Activated effector memory CD4-positive, alpha-beta T cell treated with anti-CD3 and anti-CD28 coated beads, Interleukin-2, amount 50 U/mL, for 16 hours (primary cell): ENCODE measurements around the gene ZNF101.

ENCODE experiments used
- DNase-seq: peaks from one replicate; pipeline ENCODE4 v3.0.0-alpha.2; 2020

Gene ZNF101

DNA sequence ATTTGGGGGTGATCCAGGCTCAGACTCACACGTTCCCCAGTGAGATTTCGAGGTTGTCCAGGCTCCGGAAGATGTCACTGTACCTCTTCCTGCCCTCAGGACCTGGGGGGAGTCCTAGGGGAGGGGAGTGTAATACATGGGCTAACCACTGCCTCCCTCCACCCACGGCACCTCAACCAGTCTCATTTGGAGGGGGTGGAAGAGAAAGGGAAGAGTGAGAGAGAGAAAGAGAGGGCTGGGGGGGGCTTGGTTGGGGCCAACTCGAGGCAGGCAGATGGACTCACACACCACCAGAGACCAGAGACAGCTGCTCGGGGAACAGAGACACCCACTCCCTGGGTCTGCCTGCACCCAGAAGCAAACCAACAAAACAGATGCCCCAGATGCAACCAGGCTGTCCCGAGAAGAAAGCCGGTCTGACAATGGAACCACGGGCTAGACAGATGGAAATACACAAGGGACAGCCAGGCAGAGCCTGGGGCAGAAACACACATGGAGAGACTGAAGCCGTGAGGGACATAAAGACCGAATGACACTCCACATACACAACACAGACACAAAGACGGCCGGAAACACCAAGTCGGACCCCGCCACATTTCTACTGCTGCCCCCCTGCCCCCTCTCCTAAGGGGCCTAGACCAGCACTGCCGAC is 26.0 kb upstream of the ZNF101 start:
- DNase-seq: peak; percentile 79

DNA sequence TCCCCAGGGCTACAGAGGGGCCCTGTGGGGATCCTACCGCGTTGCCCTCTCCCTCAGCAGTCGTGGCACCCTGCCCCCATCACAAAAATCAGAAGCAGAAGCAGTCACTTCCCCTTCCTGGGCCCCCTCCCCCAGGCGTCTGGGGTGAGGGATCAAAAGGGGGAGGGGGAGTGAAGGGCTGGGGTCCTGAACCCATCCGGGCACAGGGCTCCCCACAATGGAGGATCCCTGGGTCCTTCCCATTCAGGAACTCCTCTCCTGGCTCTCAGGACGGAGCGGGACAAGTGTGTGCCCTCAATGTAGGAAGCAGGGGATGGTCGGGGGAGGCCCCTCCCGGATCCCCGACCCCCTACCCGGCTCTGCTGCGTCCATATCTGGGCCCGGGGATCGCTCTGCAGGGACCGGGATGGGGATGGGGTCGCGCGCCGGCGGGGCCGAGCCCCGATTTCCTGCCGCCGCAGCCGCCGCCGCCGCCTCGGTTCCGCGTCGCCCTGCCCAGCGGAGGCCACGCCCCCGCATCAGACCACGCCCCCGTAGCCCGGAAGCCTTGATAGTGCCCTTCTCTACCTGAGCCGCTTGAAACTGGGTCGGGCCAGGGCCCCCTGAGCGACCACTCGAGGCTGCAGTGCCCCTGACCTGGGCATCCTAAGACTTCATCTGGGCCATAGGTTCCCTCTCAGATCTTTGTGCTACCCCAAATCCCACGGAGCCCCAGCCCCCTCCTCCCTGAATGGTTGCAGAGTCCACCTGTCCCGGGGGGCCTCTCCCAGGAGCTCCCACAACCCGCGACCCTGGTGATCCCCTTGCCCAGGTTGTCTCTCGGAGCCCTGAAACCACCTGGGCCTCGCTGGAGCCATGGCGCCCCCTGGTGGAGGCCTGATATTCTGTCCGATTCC is 25.2 kb upstream of the ZNF101 start, which contains the start of gene GMIP:
GMIP (minus strand) TSS at position 500 of the 896 bp plus-strand sequence; CDS start at position 372, 128 bp downstream.
- peak; percentile 94 for DNase-seq

DNA sequence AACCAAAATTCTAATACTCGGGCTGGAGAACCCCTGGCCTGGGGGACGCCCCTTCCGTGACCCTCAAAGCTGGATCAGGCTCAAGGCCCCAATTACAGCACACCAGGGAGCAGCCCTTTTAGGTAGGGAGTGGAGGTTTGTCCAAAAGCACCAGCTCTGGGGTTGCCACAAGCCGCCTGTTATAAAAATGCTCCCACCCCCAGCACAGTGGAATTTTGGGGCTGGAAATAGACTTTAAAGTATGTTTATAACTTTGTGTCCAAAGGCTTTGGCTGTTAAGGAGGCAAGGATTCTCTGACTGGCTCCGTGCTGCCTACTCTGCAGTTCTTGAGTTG is 24.6 kb upstream of the ZNF101 start:
- no peak for DNase-seq

DNA sequence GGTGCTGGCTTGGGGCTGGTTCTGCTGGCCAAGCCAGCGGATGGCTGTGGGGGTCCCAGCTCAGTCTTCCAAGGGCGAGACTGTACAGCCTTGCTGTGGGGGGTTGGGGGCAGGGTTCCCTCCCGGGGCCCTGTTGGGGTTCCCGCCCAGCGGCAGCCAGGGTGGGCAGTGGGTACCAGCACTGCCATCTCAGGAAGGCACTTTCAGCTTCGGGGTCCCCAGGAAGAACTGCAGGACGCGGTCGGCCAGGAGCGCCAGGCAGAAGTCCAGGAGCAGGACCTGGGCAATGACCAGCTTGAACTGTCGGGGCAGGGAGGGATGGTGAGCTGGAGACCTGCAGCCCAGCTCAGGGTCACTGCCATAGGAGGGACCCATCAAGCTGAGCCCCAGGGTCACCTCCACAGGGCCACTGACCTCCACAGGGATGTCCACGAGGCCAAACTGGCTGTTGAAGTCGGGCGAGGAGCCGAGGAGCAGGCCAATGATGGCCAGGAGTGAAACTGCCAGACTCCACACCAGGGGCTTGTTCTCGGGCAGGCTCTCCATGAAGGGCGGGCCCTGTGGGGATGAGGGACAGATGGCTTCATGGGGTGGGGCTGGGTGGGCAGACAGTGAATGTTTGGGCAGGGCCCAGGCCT is 23.3 kb upstream of the ZNF101 start:
- no peak for DNase-seq

DNA sequence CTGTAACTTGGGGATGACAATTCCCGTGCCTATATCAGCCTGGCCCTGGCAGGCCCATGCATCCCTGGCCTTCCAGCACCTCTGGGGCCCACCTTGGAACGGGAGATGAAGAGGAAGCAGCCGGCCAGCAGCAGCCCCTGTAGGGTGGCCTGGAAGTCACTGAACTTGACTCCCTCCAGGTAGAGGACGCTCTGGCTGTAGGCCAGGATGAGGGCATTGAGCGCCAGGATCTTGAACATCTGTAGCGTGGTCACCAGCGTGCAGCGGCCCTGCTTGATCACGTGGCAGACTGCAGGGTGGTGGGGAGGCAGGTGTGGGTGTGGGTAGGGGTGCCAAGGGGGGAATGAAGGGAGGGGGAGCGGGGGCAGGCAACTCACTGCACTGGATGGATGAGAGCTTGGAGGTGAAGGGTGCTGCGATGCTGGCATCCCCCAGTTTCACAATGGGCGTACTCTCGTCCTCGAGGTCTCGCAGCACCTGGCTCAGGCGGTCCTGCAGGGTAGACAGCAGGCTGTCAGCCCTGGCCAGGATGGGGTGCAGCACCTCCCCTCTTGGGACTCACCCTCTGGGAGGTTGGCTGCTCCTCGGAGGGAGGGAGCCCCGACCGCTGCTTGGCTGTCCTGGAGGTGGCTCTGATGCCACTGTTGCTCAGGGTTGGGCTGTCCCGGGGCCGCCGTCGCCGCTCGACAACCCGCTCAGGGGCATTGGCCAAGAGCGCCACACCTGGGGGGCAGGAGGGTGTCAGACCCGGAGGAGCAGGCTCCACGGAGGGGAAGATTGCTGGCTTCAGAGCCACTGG is 21.4 kb upstream of the ZNF101 start:
- peak; percentile 61 for DNase-seq

DNA sequence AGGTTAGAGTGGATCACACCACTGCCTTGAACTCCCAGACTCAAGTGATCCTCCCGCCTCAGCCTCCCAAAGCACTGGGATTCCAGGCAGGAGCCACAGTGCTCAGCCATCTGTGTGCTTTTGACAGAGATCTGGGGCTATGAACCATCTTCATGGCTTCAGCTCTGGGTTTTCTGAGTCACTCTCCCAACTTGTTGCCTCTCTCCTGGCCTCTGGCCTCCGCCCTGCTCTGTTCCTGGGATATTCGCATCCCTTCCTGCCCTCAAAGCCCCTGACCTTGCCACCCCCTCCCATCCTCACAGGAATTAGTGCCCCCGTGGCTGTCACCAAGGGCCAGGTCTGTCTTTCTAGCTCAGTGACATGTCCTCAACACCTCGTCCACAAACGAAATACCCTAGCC is 19.5 kb upstream of the ZNF101 start:
- DNase-seq: no peak

DNA sequence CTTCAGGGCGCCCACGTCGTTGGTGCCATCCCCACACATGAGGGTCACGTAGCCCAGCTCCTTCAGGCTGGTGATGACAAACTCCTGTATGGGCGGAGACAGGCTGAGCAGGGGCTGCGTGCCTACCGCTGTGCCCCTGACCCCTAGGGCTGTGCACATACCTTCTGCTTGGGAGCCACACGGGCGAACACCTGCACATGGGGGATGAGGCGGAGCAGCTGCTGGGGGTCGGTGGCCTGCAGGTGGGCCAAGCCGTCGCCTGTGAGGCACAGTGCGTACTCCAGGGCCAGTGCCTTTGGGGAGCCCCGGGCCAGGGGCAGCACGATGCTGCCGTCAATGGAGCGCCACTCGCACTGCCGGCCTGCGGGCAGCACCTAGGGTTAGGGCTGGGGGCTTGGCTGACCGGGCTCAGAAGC is 19.1 kb upstream of the ZNF101 start:
- no peak for DNase-seq

DNA sequence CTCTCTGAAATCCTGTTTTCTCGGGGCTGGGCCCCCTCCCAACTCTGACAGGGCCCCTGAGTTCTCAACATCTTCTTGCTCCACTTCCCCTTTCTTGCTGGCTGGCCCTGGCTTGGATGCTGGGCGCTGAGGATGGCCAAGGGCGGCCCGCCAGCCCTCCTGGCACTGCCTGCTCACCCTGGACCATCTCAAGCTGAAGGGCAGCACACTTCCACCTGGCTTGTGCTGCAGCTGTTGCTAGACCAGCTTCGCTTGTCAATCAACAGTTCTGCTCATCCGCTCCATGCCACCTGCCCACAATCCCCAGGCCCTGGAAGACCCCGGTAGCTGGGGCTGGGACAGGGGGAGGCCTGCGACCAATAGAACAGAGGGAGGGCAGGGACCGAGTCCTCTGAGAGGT is 18.3 kb upstream of the ZNF101 start:
- DNase-seq: no peak

DNA sequence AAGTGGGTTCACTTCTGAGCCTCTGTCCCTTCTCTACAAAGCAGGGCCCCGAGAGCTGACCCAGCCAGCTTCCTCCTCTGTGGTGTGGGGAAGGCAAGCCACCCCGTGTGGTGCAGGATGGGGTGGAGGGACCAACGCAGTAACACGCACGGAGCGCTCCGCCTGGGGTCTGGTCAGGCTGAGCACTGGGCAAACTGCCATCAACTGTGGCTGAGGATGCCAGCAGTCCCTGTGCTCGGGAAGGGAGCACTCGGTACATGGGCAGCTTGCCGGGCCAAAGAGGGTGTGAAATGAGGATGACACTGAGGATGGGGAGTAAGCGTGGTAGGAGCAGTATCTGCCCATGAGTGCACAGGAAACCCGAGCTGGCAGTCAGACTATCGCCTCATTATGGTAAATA is 17.6 kb upstream of the ZNF101 start:
- DNase-seq: no peak

DNA sequence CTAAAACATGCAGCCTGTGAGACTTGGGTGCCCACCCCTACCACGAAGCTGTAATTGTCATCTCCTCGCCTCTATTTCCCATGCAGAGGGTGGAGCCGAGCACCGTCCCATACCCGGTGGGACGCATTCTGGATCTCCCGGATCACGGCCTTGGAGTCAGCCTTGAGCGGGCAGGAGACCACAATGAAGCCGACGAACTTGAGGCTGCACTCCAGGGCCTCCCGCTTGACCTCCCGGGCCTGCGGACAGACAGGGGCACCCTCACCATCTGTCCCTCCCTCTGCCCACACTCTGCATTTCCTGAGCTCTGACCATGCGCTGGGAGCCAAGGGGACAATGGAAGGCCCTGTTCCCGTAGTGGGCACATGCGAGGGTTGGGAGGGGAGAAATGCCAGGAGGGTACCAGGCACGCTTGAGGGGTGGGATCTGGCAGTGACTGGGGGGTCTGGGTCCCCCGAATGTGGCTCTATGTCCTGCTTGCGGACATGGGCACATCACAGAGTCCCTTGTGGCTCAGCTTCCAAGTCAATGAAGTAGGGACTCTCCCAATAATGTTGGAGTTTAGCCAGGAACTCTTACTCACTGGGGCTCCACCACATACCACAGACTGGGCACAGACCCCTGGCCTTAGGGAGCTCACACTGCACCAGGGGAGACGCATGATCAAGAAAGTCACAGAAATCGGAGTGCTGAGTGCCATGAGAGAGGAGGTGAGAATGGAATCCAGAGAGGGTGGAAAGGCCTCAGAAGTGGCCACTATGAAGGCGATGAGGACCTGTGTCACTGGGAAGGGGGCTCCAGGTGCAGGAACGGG is 15.9 kb upstream of the ZNF101 start:
- no peak for DNase-seq

DNA sequence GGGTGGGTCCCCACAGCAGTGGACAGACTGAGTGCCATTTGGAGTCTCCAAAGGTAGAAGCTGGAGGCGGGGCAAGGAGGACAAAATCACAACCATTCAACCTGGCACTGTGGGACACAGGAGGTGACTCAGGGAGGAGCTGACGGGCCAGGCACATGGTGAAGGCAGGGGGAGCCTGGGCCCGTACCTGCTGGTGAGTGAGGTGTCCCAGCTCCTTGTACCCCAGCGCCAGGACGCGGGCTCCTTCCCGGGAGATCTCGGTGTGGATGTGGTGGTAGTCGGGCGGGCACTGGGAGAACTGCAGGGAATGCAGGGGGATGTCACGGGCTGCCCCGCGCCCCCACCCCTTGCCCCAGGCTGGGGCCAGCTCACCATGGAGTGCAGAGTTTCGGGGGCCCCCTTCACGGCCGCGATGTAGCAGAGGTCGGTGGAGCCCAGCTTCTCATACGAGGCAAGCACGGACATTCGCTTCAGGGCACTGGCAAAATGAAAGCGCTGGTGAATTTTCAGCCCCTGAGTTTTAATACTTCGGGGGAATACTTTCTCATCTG is 15.0 kb upstream of the ZNF101 start:
- no peak for DNase-seq

DNA sequence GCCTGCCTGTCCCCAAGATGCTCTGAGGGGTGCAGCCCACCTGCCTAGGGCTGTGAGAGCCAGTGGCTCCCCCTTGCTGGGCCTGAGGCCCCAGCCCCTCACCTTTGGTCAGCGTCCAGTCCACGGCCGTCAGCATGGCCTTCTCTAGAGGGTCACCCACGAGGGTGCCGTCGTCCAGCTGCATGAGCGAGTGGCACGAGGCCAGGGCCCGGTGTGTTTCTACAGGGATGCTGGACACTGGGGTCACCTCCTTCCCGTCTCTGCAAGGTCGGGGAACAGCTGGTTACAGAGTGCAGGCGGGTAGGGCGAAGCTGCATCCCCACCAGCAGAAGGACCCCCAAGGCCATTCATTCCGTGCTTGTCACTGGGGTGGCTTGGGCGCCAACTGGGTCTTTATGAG is 14.2 kb upstream of the ZNF101 start:
- no peak for DNase-seq

DNA sequence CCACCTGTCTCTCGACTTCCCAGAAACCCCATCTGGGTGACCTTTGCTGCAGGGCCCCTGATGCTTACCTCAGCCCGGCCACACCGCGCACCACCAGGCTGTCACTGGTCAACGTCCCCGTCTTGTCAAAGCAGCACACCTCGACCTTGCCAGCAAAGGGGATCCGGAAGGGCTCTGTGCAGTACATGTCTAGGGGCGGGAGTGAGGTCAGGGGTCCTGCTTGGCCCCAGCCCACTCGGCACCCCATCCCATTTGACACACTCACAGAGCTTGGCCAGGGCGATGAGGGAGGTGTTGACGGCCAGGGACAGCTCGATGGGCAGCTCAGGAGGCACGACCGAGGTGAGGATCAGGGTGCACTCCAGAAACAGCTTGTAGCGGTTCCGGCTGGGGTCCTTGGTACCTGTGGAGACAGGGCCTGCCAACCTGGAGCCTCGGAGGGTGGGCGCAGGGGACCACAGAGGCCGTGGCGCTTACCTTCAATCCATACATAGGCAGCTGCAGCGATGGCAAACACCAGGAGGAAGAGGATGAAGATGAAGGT is 13.5 kb upstream of the ZNF101 start:
- DNase-seq: no peak

DNA sequence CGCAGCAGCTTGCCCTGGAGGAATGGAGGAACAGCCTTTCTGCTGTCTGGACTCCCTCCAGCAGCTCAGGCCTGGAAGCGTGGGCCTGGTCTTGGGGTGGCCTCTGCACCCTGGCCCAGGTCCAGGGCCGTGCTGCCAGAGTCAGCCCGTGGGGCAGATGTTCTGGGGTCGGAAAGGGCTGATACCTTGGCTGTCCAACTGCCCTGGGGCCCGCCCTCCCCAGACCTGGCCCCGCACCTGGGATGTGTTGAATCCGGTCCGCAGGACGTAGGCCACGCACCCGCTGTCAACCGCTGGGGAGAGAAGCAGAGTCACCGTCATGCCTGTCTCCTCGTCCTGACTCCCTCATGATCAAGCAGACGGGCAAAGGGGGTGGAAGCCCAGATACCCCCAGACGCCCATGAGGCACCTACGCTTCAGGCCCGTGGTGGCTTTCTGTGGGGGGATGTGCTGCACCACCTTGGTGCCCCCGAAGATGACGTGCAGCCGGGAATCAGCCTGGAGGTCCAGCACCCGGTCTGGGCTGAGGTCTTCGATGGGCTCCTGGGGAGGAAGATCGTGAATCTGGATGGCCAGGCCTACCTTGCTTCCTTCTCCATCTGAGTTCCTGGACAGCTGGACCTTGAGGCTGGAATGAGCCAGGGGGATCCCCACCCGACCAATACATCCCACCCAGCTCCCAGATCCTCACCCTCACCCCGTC is 12.8 kb upstream of the ZNF101 start:
- DNase-seq: no peak

DNA sequence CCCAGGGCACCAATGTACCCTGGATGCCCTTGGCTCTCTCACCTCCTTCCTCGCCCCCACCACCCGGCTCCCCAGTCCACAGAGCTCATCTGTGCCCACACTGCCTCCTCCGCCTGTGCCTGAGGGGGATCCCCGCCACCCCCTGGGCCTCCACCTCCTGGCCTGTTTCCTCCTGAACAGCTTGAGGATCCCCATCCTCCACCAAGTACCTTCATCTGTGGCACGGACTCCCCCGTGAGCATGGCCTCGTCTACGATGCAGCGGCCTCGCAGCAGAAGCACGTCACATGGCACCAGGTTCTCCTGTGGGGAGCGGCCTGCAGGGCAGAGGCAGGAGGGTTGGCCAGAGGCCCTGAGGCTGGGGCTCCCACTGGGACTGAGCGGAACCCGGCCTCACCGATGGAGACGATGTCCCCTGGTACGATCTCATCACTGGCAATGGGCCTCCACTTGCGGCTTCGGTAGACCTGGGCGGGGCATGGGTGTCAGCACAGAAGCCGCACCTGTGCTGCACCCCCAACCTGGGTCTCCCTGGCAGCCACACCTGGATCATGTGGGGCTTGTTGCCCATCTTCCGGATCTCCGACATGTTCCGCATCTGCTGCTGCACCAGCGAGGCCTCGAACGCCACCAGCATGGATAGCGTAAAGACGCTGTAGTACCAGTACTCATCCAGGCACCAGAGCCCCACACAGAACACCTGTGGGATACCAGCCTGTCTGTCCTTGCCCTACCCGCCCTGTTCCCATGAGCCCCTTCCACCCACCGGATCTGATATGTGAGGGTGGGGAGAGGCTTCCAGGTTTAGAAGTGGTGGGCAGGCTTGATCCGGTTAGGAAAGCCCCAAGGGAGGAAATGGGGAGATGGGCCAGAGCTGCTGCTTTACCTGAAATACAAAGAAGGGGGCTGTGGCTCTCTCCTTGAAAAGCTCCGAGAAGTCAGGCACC is 11.9 kb upstream of the ZNF101 start:
- no peak for DNase-seq

DNA sequence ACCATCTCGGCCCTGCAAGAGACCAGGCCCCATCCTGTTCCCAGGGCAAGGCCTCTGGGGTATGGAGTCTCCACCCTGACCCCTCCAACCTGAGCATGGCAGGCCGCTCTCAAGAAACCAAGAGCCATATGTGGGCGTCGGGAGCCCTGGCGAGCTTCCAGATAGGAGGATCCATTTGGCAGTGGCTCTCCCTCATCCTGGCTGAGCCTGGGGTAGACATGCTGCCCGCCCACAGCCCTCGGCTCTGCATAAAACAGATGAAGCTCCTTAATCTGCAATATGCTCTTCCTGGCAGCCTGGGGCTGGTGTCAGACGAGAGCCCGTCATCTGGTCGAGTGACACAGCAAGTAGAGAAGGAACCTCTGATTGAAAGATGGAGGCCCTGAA is 11.2 kb upstream of the ZNF101 start:
- DNase-seq: no peak

DNA sequence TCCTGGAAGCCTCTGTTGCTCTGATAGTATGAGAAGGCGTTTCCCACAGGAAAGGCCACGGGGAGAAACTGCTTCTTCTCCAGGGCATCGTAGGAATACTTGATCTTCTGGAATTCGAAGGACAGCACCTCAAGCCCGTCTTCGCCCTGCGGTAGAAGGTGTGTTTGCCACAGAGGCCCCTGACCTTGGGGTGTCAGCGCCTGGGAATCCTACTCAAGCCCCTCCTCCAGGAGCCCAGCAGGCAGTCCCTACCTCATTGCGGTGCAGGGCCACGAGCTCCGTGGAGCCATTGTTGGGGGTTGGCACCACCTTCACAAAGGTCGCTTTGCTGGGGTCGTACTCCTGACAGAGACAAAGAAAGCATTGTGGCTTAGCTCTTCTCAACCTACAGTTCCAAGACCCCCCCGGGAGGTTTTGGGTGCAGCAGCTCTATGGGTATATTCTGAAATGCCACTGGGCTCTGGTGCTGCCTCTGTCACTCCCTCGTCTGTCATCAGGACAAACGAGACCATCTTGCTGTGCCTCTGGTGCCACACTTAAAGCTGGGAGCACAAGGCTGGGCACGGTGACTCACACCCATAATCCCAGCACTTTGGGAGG is 8.9 kb upstream of the ZNF101 start:
- no peak for DNase-seq

DNA sequence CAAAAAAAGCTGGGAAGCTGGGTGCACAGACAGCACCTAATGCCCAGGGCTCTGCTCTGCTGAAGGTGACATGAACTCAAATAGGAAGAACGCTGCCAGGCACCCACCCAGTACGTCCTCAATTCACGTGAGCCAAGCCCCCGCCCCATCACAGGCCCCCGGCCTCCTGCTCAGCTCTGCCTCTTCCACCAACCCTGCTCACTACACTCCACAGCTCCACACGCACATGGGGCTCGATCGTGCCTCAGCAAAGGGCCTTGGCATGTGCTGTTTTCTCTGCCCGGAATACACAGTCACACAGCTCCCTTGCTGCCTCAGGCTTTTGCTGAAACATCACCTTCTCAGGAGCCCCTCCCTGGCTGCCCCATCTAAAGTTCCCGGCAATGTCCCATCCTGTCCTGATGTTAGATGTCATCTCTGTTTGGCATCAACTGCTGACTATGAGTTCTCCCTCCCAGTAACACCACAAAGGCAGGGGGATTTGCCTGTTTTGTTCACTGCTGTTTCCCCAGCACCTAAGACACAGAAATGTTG is 7.4 kb upstream of the ZNF101 start:
- no peak for DNase-seq

DNA sequence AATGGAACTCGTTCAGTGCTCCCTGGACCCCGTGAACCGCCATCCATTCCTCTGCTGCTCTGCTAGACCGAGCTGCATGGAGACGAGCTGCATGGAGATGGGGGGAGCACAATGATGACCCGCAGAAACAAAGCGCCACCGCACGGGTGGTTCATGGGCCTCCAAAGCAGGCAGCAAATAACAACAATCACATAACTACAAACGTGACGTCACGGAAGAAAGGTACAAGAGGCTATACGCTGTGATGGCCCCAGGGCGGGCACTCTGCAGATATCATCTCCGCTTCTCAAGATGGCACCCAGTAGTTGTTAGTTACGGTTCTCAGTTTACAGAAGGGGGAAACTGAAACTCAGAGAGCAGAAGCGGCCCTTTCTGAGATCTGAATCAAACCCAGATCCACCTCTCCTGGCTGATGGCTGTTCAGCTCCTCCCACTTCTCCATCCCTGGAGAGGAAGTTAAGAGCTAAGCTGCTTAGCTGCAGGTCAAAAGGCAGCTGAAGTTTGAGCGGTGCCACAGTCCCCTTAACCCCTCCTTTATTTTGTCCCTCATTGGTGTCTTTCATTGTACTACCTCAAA is 6.9 kb upstream of the ZNF101 start:
- DNase-seq: peak; percentile 80
